Nephron progenitor cell (in vitro differentiated cells): Measurements from ENCODE around the gene GINS1.
A peak's percentile ranks its signal among the peaks of the same experiment; 100 is the strongest.

Source experiments
- DNase-seq: peaks from one replicate; pipeline ENCODE4 v3.0.0; 2021
- H3K27ac Mint-ChIP-seq: 2 replicates; pipeline ENCODE4 v1.8.0; 2021; ENCODE audit warnings: mild to moderate bottlenecking, moderate library complexity, mixed read lengths
- H3K27me3 Mint-ChIP-seq: 2 replicates; pipeline ENCODE4 v1.8.0; 2021; ENCODE audit warnings: mild to moderate bottlenecking, low read depth, mixed read lengths; ENCODE audit not compliant: poor library complexity
- H3K36me3 Mint-ChIP-seq: 2 replicates; pipeline ENCODE4 v1.8.0; 2021; ENCODE audit warnings: low read depth, mixed read lengths
- H3K4me1 Mint-ChIP-seq: 2 replicates; pipeline ENCODE4 v1.8.0; 2021; ENCODE audit warnings: mixed read lengths
- H3K4me3 Mint-ChIP-seq: 2 replicates; pipeline ENCODE4 v1.8.0; 2021; ENCODE audit warnings: mild to moderate bottlenecking, moderate library complexity, mixed read lengths
- H3K9me3 Mint-ChIP-seq: 2 replicates; pipeline ENCODE4 v1.8.0; 2021; ENCODE audit warnings: mild to moderate bottlenecking, moderate library complexity, mixed read lengths
- TF ChIP-seq, protein P1 (sequence below): fragments of 200-600 bp; sonication (generic); IDR thresholded peaks from 2 replicates; pipeline ENCODE4 v1.5.0; 2021; ENCODE audit warnings: antibody characterized with exemption

GINS1 gene

GRCh38 chr20:25424536-25424935 is 17.1 kb downstream of the GINS1 start:
- Mint-ChIP-seq H3K9me3 (peaks cover 27% of the 10 kb centered on the region), H3K36me3 (peaks cover 59% of the 10 kb centered on the region), H3K27me3 (no peaks in the 10 kb centered on the region), H3K4me3 (no peak overlapping the region), H3K27ac (no peak overlapping the region), H3K4me1 (no peaks in the 10 kb centered on the region)
- no peak for DNase-seq
- TF ChIP-seq, protein P1, sequence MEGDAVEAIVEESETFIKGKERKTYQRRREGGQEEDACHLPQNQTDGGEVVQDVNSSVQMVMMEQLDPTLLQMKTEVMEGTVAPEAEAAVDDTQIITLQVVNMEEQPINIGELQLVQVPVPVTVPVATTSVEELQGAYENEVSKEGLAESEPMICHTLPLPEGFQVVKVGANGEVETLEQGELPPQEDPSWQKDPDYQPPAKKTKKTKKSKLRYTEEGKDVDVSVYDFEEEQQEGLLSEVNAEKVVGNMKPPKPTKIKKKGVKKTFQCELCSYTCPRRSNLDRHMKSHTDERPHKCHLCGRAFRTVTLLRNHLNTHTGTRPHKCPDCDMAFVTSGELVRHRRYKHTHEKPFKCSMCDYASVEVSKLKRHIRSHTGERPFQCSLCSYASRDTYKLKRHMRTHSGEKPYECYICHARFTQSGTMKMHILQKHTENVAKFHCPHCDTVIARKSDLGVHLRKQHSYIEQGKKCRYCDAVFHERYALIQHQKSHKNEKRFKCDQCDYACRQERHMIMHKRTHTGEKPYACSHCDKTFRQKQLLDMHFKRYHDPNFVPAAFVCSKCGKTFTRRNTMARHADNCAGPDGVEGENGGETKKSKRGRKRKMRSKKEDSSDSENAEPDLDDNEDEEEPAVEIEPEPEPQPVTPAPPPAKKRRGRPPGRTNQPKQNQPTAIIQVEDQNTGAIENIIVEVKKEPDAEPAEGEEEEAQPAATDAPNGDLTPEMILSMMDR, result no peak

DNA sequence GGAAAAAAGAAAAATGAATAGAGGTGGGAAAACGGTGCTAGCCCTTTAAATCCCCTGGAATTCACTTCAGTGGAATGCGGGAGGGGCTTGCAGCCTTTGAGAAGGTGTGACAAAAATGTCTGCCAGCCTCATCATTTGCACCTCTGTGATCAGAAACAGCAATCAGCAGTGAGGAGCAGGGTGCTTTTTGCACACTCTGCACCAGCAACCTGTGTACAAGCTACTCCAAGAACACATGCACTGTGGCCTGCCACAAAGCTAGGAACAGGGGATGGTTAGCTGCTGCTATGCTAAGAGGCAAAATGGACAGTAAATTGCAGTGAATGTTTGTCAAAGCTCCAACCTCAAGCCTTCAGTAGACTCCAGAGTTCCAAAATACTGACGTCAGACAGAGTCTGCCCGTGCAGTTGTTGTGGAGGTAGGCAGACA is 29.7 kb downstream of the GINS1 start:
- Mint-ChIP-seq H3K36me3 (peaks cover 67% of the 10 kb centered on the region), H3K4me1 (peaks cover 12% of the 10 kb centered on the region), H3K9me3 (no peaks in the 10 kb centered on the region), H3K27ac (peak overlapping the region; percentile 87), H3K4me3 (no peak overlapping the region), H3K27me3 (no peaks in the 10 kb centered on the region)
- DNase-seq, result no peak
- TF ChIP-seq, protein P1, result no peak

DNA sequence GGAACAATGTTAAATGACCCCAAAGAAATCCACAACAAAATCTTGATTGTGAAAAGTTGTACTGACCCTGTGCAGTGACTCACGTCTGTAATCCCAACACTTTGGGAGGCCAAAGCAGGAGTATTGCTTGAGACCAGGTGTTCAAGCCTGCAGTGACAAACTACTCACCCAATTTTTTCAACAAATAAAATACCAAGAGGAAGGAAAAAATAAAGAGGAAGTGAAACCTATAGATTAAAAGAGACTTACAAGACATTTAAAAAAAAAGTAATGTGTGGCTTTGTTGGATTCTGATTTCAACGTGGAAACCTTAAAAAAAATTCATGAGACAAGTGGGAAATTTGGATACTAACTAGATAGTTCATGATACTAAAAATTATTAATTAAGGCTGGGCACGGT is 31.9 kb downstream of the GINS1 start:
- TF ChIP-seq, protein P1, result no peak
- H3K27ac Mint-ChIP-seq, result no peak overlapping the region
- H3K9me3 Mint-ChIP-seq, result no peaks in the 10 kb centered on the region
- no peak overlapping the region for H3K4me3 Mint-ChIP-seq
- peaks cover 73% of the 10 kb centered on the region for H3K36me3 Mint-ChIP-seq
- peaks cover 12% of the 10 kb centered on the region for H3K4me1 Mint-ChIP-seq
- no peaks in the 10 kb centered on the region for H3K27me3 Mint-ChIP-seq
- no peak for DNase-seq

DNA sequence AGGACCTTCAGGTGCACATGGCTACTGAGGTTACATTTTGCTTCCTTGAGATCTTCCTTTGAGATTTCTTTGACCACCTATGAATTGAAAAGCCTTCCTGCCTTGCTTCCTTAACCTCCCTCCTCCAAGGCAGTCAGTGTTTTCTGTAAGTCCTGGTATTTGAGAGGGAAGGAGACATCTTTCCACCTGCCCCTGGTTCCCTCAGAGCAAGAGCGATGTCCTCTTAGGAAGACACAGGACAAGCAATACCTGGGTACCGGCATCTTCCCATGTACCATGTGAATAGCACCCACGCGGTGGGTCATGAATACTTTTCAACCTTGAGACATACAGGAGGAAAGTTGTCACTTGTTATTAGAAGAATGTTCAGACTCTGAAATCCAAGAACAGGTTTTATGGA is 37.1 kb downstream of the GINS1 start:
- no peak for DNase-seq
- Mint-ChIP-seq H3K9me3 (peaks cover 24% of the 10 kb centered on the region), H3K27ac (peak overlapping the region; percentile 80), H3K36me3 (peaks cover 81% of the 10 kb centered on the region), H3K4me3 (no peak overlapping the region), H3K27me3 (no peaks in the 10 kb centered on the region), H3K4me1 (no peaks in the 10 kb centered on the region)
- TF ChIP-seq, protein P1, result no peak

DNA sequence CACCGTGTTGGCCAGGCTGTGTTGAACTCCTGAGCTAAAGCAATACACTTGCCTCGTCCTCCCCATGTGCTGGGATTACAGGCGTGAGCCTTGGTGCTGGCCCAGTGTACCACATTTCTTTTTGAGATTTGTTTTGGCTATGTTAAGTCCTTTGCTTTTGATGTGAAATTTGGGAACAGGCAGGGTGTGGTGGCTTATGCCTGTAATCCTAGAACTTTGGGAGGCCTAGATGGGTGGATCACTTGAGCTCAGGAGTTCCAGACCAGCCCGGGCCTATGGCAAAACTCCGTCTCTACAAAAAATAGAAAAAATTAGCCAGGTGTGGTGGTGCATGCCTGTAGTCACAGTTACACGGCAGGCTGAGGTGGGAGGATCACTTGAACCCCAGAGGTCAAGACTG is 40.2 kb downstream of the GINS1 start:
- DNase-seq, result no peak
- TF ChIP-seq, protein P1, result no peak
- Mint-ChIP-seq H3K4me3 (no peak overlapping the region), H3K9me3 (peaks cover 46% of the 10 kb centered on the region), H3K36me3 (peaks cover 93% of the 10 kb centered on the region), H3K27ac (no peak overlapping the region), H3K4me1 (no peaks in the 10 kb centered on the region), H3K27me3 (no peaks in the 10 kb centered on the region)

- H3K27me3 Mint-ChIP-seq, result no peaks in the 10 kb centered on the region
- DNase-seq, result no peak
- no peaks in the 10 kb centered on the region for H3K4me1 Mint-ChIP-seq
- no peak overlapping the region for H3K27ac Mint-ChIP-seq
- H3K9me3 Mint-ChIP-seq, result peaks cover 44% of the 10 kb centered on the region
- peaks cover 85% of the 10 kb centered on the region for H3K36me3 Mint-ChIP-seq
- TF ChIP-seq, protein P1, result no peak
- H3K4me3 Mint-ChIP-seq, result no peak overlapping the region
These were observed 44.9 kb downstream of the GINS1 start for GRCh38 chr20:25452333-25452732.
